Mesendoderm (in vitro differentiated cells): ENCODE results near the gene INPP5B.

ENCODE experiments used
- DNase-seq: peaks from one replicate; pipeline ENCODE4 v3.0.0; 2013
- H2AK5ac ChIP-seq: 2 replicates; pipeline ENCODE4 v1.6.1; 2013; ENCODE audit warnings: low read length, inconsistent platforms
- H2BK120ac ChIP-seq: 2 replicates; pipeline ENCODE4 v1.6.1; 2013; ENCODE audit warnings: low read depth, mild to moderate bottlenecking, low read length, moderate library complexity, mixed read lengths
- H2BK15ac ChIP-seq: replicated peaks from 2 replicates; pipeline ENCODE4 v1.6.1; 2013; ENCODE audit warnings: low read depth, mild to moderate bottlenecking, moderate library complexity
- H2BK5ac ChIP-seq: 2 replicates; pipeline ENCODE4 v1.6.1; 2013; ENCODE audit warnings: low read length, inconsistent platforms
- H3K18ac ChIP-seq: 2 replicates; pipeline ENCODE4 v1.6.1; 2013; ENCODE audit warnings: mild to moderate bottlenecking, low read length, mixed read lengths
- H3K23ac ChIP-seq: one replicate; pipeline ENCODE4 v1.6.1; 2013; ENCODE audit warnings: low read length
- H3K27ac ChIP-seq: 2 replicates; pipeline ENCODE4 v1.5.1; 2013; ENCODE audit warnings: low read depth, mild to moderate bottlenecking, inconsistent platforms, low read length, moderate library complexity
- H3K27me3 ChIP-seq: 2 replicates; pipeline ENCODE4 v1.6.1; 2013; ENCODE audit warnings: low read length, control low read depth, mild to moderate bottlenecking, inconsistent platforms; ENCODE audit not compliant: insufficient read depth, poor library complexity
- H3K36me3 ChIP-seq: 2 replicates; pipeline ENCODE4 v1.6.1; 2013; ENCODE audit warnings: low read length, inconsistent platforms; ENCODE audit not compliant: control insufficient read depth, insufficient read depth
- H3K4ac ChIP-seq: one replicate; pipeline ENCODE4 v1.6.1; 2013; ENCODE audit warnings: low read depth, mild to moderate bottlenecking, low read length, moderate library complexity
- H3K4me1 ChIP-seq: 2 replicates; pipeline ENCODE4 v1.6.1; 2013; ENCODE audit warnings: low read depth, low read length, inconsistent platforms; ENCODE audit not compliant: control insufficient read depth
- H3K4me2 ChIP-seq: 2 replicates; pipeline ENCODE4 v1.6.1; 2013; ENCODE audit warnings: low read length
- H3K4me3 ChIP-seq: 2 replicates; pipeline ENCODE4 v1.5.1; 2013; ENCODE audit warnings: mild to moderate bottlenecking, low read length
- H3K56ac ChIP-seq: one replicate; pipeline ENCODE4 v1.6.1; 2013; ENCODE audit warnings: low read length
- H3K79me1 ChIP-seq: 2 replicates; pipeline ENCODE4 v1.6.1; 2013; ENCODE audit warnings: low read length, inconsistent platforms
- H3K79me2 ChIP-seq: 2 replicates; pipeline ENCODE4 v1.6.1; 2013; ENCODE audit warnings: mild to moderate bottlenecking, low read length; ENCODE audit not compliant: control insufficient read depth, insufficient read depth
- H3K9ac ChIP-seq: 2 replicates; pipeline ENCODE4 v1.6.1; 2013; ENCODE audit warnings: low read length, inconsistent platforms
- H4K5ac ChIP-seq: one replicate; pipeline ENCODE4 v1.6.1; 2013; ENCODE audit warnings: low read length
- H4K8ac ChIP-seq: one replicate; pipeline ENCODE4 v1.6.1; 2013; ENCODE audit warnings: low read depth, mild to moderate bottlenecking, control low read depth, low read length, moderate library complexity
- WGBS: extraction: QIAGEN DNeasy Blood & Tissue Kit; methylation state at CpG from one replicate; pipeline ENCODE4 v1.1.7; 2013; ENCODE audit warnings: low lambda C conversion rate, missing lambda C conversion rate; ENCODE audit not compliant: insufficient coverage; ENCODE audit errors: extremely low coverage; 5-methylcytosine and 5-hydroxymethylcytosine counted together

Gene INPP5B

DNA sequence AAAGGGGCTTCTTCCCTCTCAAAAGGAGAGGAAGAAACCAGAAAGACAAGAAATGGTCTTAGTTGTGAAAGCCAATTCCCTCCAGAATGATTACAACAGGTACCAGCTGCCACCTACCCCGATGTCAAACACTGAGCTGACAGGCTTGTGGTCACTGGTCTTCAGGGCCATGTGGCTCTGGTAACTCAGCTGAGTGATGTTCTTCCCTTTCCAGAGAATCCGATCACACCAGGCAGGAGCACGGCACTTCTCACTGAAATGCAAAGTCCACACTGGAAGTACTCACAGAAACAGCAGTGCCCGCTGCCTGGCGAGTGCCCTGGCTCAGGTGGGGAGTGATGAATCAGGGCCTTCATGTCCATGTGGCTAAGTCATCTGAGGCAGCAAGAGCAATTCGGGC is 68.8 kb downstream of the INPP5B start:
- H2AK5ac ChIP-seq = no peak overlapping the region
- no peak overlapping the region for H3K18ac ChIP-seq
- peaks cover 7% of the 10 kb centered on the region for H3K36me3 ChIP-seq
- no peak overlapping the region for H3K4ac ChIP-seq
- H3K4me2 ChIP-seq = no peak overlapping the region
- H3K23ac ChIP-seq = no peak overlapping the region
- H3K4me3 ChIP-seq = no peak overlapping the region
- no peak overlapping the region for H3K56ac ChIP-seq
- no CpG with 5 or more reads among the region's 6 CpGs for WGBS
- H3K9ac ChIP-seq = no peak overlapping the region
- H3K27me3 ChIP-seq = no peaks in the 10 kb centered on the region
- no peak overlapping the region for H2BK5ac ChIP-seq
- no peak overlapping the region for H3K27ac ChIP-seq
- H3K4me1 ChIP-seq = no peaks in the 10 kb centered on the region
- no peak overlapping the region for H4K5ac ChIP-seq
- H3K79me1 ChIP-seq = no peaks in the 10 kb centered on the region
- no peaks in the 10 kb centered on the region for H3K79me2 ChIP-seq
- no peak overlapping the region for H4K8ac ChIP-seq
- no peak overlapping the region for H2BK15ac ChIP-seq
- no peak overlapping the region for H2BK120ac ChIP-seq
- DNase-seq = no peak

DNA sequence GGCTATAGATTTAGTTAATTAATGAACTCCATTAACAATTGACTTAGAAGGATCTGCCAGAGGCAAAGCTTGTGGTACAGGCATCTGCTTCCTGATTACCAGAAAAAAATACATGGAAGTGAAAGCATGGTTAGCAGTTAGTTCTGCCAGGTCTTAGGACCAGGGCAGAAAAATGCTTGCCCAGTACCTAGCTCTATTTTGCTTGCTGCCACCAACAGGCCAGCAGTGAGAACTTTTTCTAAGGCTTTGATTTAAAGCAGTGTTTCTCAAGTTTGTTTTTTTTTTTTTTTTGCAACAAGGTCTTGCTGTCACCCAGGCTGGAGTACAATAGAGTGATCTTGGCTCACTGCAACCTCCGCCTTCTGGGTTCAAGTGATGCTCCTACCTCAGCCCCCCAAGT is 71.0 kb downstream of the INPP5B start:
- Histone ChIP-seq H3K4me1 (no peaks in the 10 kb centered on the region), H3K56ac (no peak overlapping the region), H3K18ac (no peak overlapping the region), H2BK120ac (no peak overlapping the region), H3K9ac (no peak overlapping the region), H3K79me2 (no peaks in the 10 kb centered on the region), H2BK15ac (no peak overlapping the region), H3K4me3 (no peak overlapping the region), H3K27me3 (no peaks in the 10 kb centered on the region), H4K8ac (no peak overlapping the region), H2BK5ac (no peak overlapping the region), H3K4ac (no peak overlapping the region), H2AK5ac (no peak overlapping the region), H3K4me2 (no peak overlapping the region), H3K27ac (no peak overlapping the region), H3K23ac (no peak overlapping the region), H4K5ac (no peak overlapping the region), H3K79me1 (no peaks in the 10 kb centered on the region), H3K36me3 (peaks cover 6% of the 10 kb centered on the region)
- DNase-seq = peak; percentile 48
- WGBS = no CpG with 5 or more reads among the region's 1 CpG

DNA sequence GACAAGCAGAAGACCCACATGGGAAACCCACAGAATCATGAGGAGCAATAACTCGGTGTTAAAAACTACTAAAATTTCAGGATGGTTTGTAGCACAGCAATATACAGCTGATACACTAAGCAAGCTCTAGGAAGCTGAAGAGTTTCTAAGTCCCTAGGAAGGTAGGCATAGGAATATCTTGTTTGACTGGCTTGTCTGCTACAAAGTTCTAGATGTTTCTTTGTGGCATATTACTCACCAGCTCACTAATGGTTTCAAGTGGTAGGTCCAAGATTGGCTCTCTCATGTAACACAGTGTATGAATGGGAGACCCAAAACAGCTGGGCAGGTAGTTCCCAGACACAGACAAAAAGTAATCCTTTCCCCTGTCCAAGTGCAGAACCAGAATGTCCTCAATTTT is 74.2 kb downstream of the INPP5B start:
- no peak overlapping the region for H3K18ac ChIP-seq
- H4K5ac ChIP-seq = no peak overlapping the region
- H2BK5ac ChIP-seq = no peak overlapping the region
- no peak overlapping the region for H2AK5ac ChIP-seq
- no peak for DNase-seq
- H3K23ac ChIP-seq = no peak overlapping the region
- no peak overlapping the region for H4K8ac ChIP-seq
- no peak overlapping the region for H3K56ac ChIP-seq
- no peak overlapping the region for H3K9ac ChIP-seq
- H2BK120ac ChIP-seq = no peak overlapping the region
- H3K4me3 ChIP-seq = no peak overlapping the region
- no peaks in the 10 kb centered on the region for H3K4me1 ChIP-seq
- WGBS = no CpG with 5 or more reads among the region's 1 CpG
- no peak overlapping the region for H3K4ac ChIP-seq
- no peaks in the 10 kb centered on the region for H3K79me2 ChIP-seq
- no peak overlapping the region for H2BK15ac ChIP-seq
- no peaks in the 10 kb centered on the region for H3K27me3 ChIP-seq
- no peak overlapping the region for H3K4me2 ChIP-seq
- H3K79me1 ChIP-seq = no peaks in the 10 kb centered on the region
- H3K36me3 ChIP-seq = peaks cover 6% of the 10 kb centered on the region
- no peak overlapping the region for H3K27ac ChIP-seq

DNA sequence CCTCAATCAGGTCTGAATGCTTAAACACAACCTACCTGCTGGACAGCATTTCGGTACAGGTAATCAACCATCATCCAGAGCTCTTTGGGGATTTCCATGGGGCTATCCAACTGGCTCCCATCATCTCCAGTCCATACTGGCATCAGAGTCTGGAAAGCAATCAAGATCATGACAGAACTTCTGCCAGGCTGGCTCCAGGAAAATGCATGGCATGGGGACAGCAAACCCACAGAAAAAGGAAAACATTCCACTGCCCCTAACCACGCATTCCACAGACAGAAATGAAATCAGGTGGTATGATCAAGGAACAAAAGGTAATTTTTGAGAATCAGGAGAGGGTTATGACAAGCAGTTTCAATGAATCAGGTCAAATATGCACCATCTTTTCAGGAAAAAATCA is 78.4 kb downstream of the INPP5B start:
- H3K56ac ChIP-seq = no peak overlapping the region
- no peak overlapping the region for H2BK120ac ChIP-seq
- no peak overlapping the region for H3K4me3 ChIP-seq
- H3K4me2 ChIP-seq = no peak overlapping the region
- H3K27ac ChIP-seq = no peak overlapping the region
- H3K18ac ChIP-seq = no peak overlapping the region
- H3K79me2 ChIP-seq = no peaks in the 10 kb centered on the region
- H3K23ac ChIP-seq = no peak overlapping the region
- no peaks in the 10 kb centered on the region for H3K4me1 ChIP-seq
- DNase-seq = no peak
- H2BK15ac ChIP-seq = no peak overlapping the region
- H3K9ac ChIP-seq = no peak overlapping the region
- H4K5ac ChIP-seq = no peak overlapping the region
- no peak overlapping the region for H4K8ac ChIP-seq
- no peak overlapping the region for H2BK5ac ChIP-seq
- H3K36me3 ChIP-seq = peaks cover 6% of the 10 kb centered on the region
- no CpG with 5 or more reads among the region's 2 CpGs for WGBS
- H3K4ac ChIP-seq = no peak overlapping the region
- H2AK5ac ChIP-seq = no peak overlapping the region
- H3K79me1 ChIP-seq = no peaks in the 10 kb centered on the region
- no peaks in the 10 kb centered on the region for H3K27me3 ChIP-seq

DNA sequence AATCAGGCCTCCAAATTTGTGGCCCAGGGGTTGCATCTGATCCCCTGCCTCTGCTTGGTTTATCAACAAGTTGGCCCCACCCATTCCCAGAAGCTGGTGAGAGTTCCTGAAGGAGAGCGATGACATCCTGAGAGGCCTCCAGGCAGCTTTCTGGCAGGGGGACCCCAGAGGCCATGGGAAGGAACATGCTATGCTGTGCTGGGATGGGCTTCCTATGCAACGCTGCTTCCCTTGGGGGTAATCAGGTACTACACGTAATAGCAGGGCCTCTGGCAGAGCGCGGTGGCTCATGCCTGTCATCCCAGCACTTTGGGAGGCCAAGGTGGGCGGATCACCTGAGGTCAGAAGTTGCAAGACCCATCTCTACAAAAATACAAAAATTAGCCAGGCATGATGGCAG is 79.1 kb downstream of the INPP5B start:
- Histone ChIP-seq H2BK5ac (no peak overlapping the region), H2AK5ac (no peak overlapping the region), H3K4me3 (no peak overlapping the region), H3K36me3 (peaks cover 5% of the 10 kb centered on the region), H3K79me1 (no peaks in the 10 kb centered on the region), H3K79me2 (no peaks in the 10 kb centered on the region), H3K56ac (no peak overlapping the region), H4K8ac (no peak overlapping the region), H4K5ac (no peak overlapping the region), H3K27ac (no peak overlapping the region), H3K4me2 (no peak overlapping the region), H3K4ac (no peak overlapping the region), H3K23ac (no peak overlapping the region), H3K27me3 (no peaks in the 10 kb centered on the region), H3K9ac (no peak overlapping the region), H2BK120ac (no peak overlapping the region), H2BK15ac (no peak overlapping the region), H3K18ac (no peak overlapping the region), H3K4me1 (no peaks in the 10 kb centered on the region)
- no CpG with 5 or more reads among the region's 6 CpGs for WGBS
- DNase-seq = peak; percentile 72

DNA sequence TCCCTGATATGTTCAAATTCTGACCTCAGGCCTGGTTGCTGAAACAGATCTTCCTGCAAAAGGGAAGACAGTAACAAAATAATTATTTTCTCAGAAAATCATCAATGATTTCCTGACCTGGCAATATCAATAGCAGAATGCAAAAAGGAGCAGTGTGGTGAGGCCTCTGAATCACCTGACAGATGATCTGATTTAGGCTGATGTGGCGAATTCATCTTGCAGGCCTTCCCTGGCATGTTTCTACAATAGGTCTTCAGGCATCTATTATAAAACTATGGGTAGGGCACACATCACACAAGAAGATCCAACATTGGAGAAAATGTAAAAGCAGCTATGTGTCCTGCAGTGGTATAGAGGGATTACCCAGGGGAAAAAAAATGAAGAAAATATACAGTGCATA is 80.4 kb downstream of the INPP5B start:
- H3K79me1 ChIP-seq = no peaks in the 10 kb centered on the region
- H3K4me1 ChIP-seq = no peaks in the 10 kb centered on the region
- H3K4ac ChIP-seq = no peak overlapping the region
- no peak overlapping the region for H3K9ac ChIP-seq
- no peak overlapping the region for H3K4me3 ChIP-seq
- no peak overlapping the region for H3K27ac ChIP-seq
- peaks cover 2% of the 10 kb centered on the region for H3K36me3 ChIP-seq
- no peak overlapping the region for H2BK15ac ChIP-seq
- H2BK120ac ChIP-seq = no peak overlapping the region
- no peak overlapping the region for H2BK5ac ChIP-seq
- no CpG with 5 or more reads among the region's 1 CpG for WGBS
- no peak overlapping the region for H3K4me2 ChIP-seq
- no peak overlapping the region for H2AK5ac ChIP-seq
- H3K56ac ChIP-seq = no peak overlapping the region
- no peaks in the 10 kb centered on the region for H3K79me2 ChIP-seq
- H4K8ac ChIP-seq = no peak overlapping the region
- DNase-seq = no peak
- no peak overlapping the region for H3K23ac ChIP-seq
- no peak overlapping the region for H3K18ac ChIP-seq
- H4K5ac ChIP-seq = no peak overlapping the region
- H3K27me3 ChIP-seq = no peaks in the 10 kb centered on the region
